ENCODE measurements around the gene ALB. TPM values are rescaled to one million over a fixed set of nuclear protein-coding genes. Genes with fewer than 3 reads are reported as not detected.

Gene ALB
- total RNA-seq, 2 experiments from 2014 or later: not detected

DNA sequence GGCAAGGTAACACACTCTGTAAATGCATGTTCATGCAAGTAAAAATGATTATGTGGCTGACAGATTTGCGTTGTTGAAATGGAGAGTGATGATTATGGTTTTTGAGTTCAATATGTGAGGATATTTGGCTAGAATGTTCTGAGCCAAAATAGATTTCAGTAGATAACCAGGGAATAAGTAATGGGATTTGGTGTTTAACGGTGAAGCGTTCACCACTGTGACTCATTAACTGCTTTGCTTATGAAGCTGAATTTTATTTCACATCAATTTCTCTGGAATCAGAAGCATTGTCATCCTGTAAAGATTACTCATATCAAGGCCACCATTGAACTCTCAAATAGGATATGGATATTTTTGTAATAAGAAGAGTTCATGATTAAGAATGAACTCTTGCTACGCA lies 43.6 kb downstream of the ALB start:
- Mint-ChIP-seq H3K36me3 (no peaks in the 10 kb centered on the region), H3K9me3 (no peaks in the 10 kb centered on the region), H3K27me3 (peaks cover 9% of the 10 kb centered on the region), H3K4me1 (no peaks in the 10 kb centered on the region), H3K27ac (no peak overlapping the region), H3K4me3 (no peak overlapping the region)
- no peak for DNase-seq

GRCh38 chr4:73448448-73449203 lies 44.5 kb downstream of the ALB start:
- Mint-ChIP-seq H3K9me3 (no peaks in the 10 kb centered on the region), H3K27me3 (peaks cover 9% of the 10 kb centered on the region), H3K36me3 (no peaks in the 10 kb centered on the region), H3K4me1 (no peaks in the 10 kb centered on the region), H3K27ac (no peak overlapping the region), H3K4me3 (no peak overlapping the region)
- DNase-seq: no peak

DNA sequence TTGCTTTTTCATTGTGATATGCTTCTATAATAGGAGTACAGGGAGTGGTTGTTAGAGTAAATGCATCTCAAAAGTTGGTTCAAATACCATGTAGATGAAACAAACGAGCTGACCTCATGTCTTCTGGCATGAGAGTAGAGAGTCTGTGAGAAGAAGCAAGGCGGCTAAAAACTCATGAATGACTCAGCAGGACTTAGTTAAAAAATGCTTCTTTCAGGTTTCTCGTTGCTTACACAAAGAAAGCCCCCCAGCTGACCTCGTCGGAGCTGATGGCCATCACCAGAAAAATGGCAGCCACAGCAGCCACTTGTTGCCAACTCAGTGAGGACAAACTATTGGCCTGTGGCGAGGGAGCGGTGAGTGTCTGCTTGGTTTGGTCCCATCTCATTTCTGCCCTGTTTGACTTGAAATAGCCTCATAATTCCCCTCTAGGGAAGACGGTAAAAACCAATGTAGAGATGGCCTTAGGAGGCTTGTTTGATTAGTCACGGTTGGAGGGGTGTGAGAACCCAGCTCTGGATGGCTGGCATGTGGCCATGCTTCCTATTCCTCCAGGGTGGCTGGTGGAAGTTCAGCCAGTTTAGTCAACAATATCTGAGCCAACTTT lies 46.4 kb downstream of the ALB start:
- no peaks in the 10 kb centered on the region for H3K36me3 Mint-ChIP-seq
- no peak overlapping the region for H3K27ac Mint-ChIP-seq
- peaks cover 9% of the 10 kb centered on the region for H3K27me3 Mint-ChIP-seq
- H3K4me1 Mint-ChIP-seq: no peaks in the 10 kb centered on the region
- DNase-seq: no peak
- H3K9me3 Mint-ChIP-seq: no peaks in the 10 kb centered on the region
- no peak overlapping the region for H3K4me3 Mint-ChIP-seq

GRCh38 chr4:73451404-73451803 lies 47.3 kb downstream of the ALB start:
- Mint-ChIP-seq H3K4me1 (no peaks in the 10 kb centered on the region), H3K36me3 (no peaks in the 10 kb centered on the region), H3K27ac (no peak overlapping the region), H3K4me3 (no peak overlapping the region), H3K9me3 (no peaks in the 10 kb centered on the region), H3K27me3 (peaks cover 9% of the 10 kb centered on the region)
- no peak for DNase-seq

- Mint-ChIP-seq H3K9me3 (no peaks in the 10 kb centered on the region), H3K36me3 (no peaks in the 10 kb centered on the region), H3K4me3 (no peak overlapping the region), H3K27ac (no peak overlapping the region), H3K4me1 (no peaks in the 10 kb centered on the region), H3K27me3 (peaks cover 9% of the 10 kb centered on the region)
- no peak for DNase-seq
Measured at GRCh38 chr4:73451981-73452747, 48.1 kb downstream of the ALB start.

DNA sequence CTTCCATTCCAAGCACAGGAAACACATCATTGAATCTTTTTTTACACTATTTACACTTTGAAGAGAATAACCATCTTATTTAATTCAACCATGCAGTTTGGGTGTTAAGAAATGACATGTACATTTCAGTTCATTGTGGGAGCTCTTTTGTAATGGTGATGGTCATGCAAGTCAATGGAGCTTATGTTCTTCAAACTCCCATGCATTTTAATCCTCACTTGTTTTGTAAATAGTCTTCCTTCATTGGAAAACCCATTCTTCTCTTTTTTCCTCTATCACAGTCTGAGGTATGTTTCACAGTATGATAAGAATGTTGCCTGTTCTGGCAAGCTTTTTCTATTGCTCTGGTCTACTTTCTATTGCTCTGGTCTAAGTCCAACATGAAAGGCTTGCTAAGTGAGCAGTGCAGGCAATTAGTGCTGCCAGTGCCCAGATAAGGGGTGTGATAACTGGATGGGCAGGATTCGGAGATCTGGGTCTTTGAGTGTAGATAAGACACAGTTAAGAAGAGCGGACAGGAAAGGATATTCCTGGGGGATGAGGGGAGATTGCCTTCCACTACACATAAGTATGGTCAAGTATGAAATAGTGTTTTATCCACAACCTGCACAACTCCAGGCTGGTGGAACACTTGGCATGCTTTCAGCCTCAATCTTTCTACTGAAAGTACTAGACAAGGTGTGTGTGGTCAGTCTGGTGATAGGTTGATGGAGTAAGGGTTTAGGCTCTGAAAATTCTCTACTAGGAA lies 49.0 kb downstream of the ALB start:
- H3K27me3 Mint-ChIP-seq: peaks cover 3% of the 10 kb centered on the region
- no peak overlapping the region for H3K27ac Mint-ChIP-seq
- no peak for DNase-seq
- H3K9me3 Mint-ChIP-seq: no peaks in the 10 kb centered on the region
- no peaks in the 10 kb centered on the region for H3K4me1 Mint-ChIP-seq
- no peak overlapping the region for H3K4me3 Mint-ChIP-seq
- H3K36me3 Mint-ChIP-seq: no peaks in the 10 kb centered on the region

DNA sequence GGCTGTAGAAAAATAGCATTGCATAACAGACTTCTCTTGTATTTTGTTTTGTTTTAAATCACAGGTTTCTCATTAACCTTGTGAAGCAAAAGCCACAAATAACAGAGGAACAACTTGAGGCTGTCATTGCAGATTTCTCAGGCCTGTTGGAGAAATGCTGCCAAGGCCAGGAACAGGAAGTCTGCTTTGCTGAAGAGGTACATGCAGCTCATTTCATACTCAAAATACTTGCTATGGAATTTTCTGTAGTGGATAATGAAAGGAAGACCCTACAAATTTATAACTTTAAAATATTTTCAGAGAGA lies 49.6 kb downstream of the ALB start:
- no peak for DNase-seq
- Mint-ChIP-seq H3K4me3 (no peak overlapping the region), H3K9me3 (no peaks in the 10 kb centered on the region), H3K27me3 (peaks cover 3% of the 10 kb centered on the region), H3K4me1 (no peaks in the 10 kb centered on the region), H3K36me3 (no peaks in the 10 kb centered on the region), H3K27ac (no peak overlapping the region)

GRCh38 chr4:73454920-73455319 lies 50.8 kb downstream of the ALB start:
- no peak overlapping the region for H3K4me3 Mint-ChIP-seq
- H3K9me3 Mint-ChIP-seq: no peaks in the 10 kb centered on the region
- H3K4me1 Mint-ChIP-seq: no peaks in the 10 kb centered on the region
- H3K27me3 Mint-ChIP-seq: peaks cover 3% of the 10 kb centered on the region
- no peak for DNase-seq
- H3K36me3 Mint-ChIP-seq: no peaks in the 10 kb centered on the region
- H3K27ac Mint-ChIP-seq: no peak overlapping the region

DNA sequence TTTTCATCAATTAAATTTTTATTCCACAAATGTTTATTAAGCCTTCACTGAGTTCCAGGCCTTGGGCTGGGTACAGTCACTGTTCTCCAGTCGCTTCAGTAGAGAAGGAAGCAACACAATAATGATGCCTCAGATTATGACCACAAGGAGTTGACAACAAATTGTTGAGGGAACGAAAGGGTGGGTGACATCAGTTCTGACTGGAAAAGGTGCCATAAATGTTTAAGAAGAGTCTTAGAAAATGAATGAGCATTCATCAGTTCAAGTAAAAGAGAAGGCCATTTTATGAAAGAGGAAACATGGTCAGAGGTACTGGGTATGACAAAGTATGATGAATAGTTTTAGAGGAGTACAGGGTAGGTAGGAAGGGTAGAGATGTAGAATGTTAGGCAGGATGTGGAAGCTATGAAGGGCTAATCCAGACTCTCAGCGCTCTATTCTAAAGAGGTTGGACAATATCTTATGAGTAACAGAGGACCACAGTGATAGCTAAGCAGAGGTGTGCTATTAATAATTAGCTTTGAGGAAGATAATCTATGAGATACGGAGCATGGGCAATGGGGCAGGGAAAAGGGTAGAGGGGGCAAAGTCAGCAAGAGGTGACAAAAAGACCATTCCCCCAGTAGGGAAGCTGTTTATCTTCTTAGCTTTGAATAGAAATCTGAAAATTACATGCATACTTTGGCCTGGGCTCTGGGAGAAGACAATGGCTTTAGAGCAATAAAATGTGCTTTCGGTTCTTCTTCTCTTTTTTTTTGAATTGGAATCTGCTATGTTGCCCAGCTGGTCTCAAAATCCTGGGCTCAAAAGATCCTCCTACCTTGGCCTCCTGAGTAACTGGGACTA lies 52.3 kb downstream of the ALB start:
- no peaks in the 10 kb centered on the region for H3K27me3 Mint-ChIP-seq
- no peaks in the 10 kb centered on the region for H3K4me1 Mint-ChIP-seq
- H3K9me3 Mint-ChIP-seq: no peaks in the 10 kb centered on the region
- H3K4me3 Mint-ChIP-seq: no peak overlapping the region
- H3K27ac Mint-ChIP-seq: no peak overlapping the region
- H3K36me3 Mint-ChIP-seq: no peaks in the 10 kb centered on the region
- no peak for DNase-seq

DNA sequence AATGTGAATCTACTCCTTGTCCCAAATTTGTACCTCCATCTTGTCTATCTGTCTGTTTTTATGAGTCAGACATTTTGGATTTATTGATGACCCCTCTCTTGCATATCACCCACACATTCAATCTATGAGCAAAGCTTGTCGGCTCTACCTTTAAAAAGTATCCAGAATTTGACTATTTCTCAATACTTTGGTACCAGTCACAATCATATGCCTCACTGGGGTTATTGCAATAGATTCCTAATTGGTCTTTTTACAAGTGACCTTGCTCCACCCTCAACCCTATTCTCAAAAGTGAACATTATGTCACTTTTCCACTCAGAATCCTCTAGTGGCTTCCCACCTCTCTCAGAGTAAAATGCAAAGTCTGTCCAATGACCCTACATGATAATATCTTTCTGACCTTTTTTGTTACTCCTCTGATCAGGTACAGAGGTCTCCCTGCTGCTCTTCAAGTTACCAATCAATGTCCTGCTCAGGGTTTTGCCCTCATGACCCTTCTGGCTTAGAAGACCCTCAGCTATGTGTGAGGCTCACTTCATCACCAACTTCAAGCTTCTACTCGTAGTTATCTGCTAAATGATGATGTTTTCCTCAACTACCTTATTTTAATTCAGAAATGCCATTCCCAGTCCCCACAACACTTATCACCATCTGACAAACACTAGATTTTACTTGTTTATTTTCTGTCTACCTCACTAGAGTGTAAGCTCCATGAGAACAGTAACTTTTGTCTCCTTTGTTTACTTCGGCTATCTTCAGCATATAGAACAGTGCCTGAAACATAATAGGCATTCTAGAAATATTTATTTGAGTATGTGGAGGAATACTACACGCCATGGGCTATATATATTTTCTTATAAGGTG lies 54.3 kb downstream of the ALB start:
- Mint-ChIP-seq H3K4me1 (no peaks in the 10 kb centered on the region), H3K4me3 (no peak overlapping the region), H3K27me3 (no peaks in the 10 kb centered on the region), H3K9me3 (no peaks in the 10 kb centered on the region), H3K27ac (no peak overlapping the region), H3K36me3 (no peaks in the 10 kb centered on the region)
- DNase-seq: no peak

DNA sequence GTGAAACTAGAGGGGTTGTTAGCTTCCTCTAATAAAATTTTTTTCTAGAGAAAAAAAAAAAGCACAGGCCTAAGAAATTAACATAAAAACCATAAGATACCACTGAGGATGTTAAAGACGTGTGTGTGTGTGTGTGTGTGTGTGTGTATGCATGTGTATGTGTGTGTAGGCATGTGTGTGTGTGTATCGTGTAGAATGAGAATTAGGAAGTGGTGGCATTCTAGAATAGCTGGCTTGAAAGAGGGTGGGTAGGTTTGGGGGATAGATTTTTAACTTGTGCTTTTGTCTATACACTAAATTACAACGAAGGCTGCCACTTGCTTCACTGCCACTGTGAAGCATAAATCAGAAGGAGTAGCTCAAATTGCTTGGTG lies 54.9 kb downstream of the ALB start:
- Mint-ChIP-seq H3K27ac (no peak overlapping the region), H3K4me1 (no peaks in the 10 kb centered on the region), H3K36me3 (no peaks in the 10 kb centered on the region), H3K9me3 (no peaks in the 10 kb centered on the region), H3K27me3 (no peaks in the 10 kb centered on the region), H3K4me3 (no peak overlapping the region)
- no peak for DNase-seq

DNA sequence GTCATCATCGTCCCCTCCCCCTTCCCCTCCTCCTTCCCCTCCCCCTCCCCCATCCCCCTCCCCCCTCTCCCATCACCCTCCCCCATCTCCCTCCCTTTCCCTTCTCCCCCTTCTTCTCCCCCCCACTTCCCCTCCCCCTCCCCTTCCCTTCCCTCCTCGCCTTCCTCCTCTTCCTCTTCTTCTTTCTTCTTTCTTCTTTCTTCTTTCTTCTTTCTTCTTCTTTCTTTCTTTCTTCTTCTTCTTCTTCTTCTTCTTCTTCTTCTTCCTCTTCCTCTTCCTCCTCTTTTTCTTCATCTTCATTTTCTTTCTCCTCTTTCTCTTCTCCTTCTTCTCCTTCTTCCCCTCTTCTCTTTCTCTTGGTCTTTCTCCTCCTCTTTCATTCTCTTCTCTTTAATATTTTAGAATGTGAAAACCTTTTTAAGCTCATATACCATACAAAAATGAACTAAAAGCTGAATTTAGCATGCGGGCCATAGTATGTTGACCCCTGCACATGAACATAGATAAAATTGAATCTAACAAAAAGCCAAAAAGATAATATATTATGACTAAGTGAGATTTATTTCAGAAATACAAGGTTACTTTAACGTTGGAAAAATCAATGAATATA lies 56.9 kb downstream of the ALB start:
- no peaks in the 10 kb centered on the region for H3K9me3 Mint-ChIP-seq
- H3K27me3 Mint-ChIP-seq: peaks cover 2% of the 10 kb centered on the region
- H3K4me3 Mint-ChIP-seq: no peak overlapping the region
- no peaks in the 10 kb centered on the region for H3K36me3 Mint-ChIP-seq
- no peak for DNase-seq
- no peaks in the 10 kb centered on the region for H3K4me1 Mint-ChIP-seq
- H3K27ac Mint-ChIP-seq: no peak overlapping the region

GRCh38 chr4:73468170-73468569 lies 64.1 kb downstream of the ALB start:
- H3K4me3 Mint-ChIP-seq: no peak overlapping the region
- H3K9me3 Mint-ChIP-seq: peaks cover 4% of the 10 kb centered on the region
- no peak for DNase-seq
- no peaks in the 10 kb centered on the region for H3K36me3 Mint-ChIP-seq
- H3K4me1 Mint-ChIP-seq: no peaks in the 10 kb centered on the region
- H3K27me3 Mint-ChIP-seq: peaks cover 10% of the 10 kb centered on the region
- no peak overlapping the region for H3K27ac Mint-ChIP-seq

Data from activated naive CD8-positive, alpha-beta T cell treated with anti-CD3 and anti-CD28 coated beads for 36 hours (primary cell).